HG03196 (cell line): ENCODE measurements around the gene LIX1L.
A peak's percentile ranks its signal among the peaks of the same experiment; 100 is the strongest.

Experiments used
- ATAC-seq: cut with Tn5 transposase; IDR thresholded peaks from one replicate; pipeline ENCODE4 v1.9.1; 2021; ENCODE audit not compliant: unreplicated experiment

LIX1L gene

DNA sequence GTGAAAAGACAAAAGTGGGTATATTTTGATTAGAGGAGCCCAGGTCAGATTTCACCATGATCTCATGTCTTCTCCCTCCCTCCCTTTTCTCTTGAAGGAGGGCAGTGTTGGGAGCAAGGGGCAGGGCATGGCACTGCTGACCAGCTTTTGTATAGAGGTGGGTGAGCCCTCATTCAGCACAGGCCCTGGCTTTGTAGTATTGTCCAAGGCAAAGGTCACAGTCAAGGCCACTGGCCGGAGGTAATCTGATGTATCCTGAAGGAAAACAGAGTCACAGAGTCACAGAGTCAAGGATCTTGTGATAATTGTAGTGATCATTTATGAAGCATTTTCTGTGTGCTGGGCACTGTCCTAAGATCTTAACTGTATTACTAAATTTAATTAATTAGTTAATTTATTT is 59.8 kb downstream of the LIX1L start:
- ATAC-seq, result no peak

DNA sequence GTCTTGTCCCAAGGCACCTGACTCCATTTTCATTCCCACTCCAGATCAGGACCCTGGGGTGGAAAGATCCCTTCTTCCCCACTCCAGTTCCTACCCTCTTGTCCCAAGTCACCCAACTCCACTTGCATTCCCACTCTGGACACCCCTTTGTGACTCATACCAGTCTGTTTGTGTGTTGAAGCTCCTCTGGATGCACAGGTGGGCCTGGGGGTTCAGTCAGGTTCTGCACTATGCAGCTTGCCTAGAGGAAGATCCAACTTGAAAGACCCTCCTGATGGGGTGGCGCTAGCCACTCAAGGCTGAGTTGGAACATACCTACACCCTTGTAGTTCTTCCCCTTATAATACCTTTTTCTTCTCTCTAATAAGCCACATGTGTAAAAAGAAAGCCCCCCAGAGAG is 62.3 kb downstream of the LIX1L start:
- no peak for ATAC-seq

DNA sequence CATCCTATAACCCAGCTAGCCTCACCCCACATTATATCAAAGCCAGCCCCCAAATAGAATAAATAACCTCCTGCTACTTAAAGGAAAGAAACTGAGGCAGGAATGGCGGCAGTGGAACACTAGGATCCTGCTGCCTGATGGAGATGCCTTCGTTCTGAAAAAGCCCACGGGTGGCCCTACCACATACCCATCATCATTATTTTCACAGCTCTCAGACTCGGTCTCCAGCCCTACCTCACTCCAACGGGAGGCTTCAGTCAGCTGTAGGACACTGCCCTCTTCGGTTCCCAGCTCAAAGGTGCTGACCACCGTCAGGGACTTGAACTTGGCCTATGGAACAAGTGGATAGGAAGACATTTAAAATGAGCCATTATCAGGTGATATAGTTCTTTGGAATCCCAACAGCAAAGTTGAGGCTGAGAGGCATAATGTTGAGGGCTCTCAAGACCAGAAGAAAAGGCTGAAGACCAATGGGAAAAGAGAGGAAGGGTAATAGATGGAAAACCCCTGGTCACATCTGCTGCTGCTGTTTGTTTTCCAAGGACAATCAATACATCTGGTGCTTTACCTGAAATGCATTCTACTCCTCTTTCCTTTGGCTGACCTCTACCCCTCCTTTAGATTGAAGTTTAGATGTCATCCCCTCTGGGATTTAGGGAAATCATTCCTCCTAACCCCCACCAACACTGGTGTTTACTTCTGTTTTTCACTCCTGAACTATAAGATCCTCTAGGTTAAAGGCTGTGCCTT is 64.3 kb downstream of the LIX1L start:
- ATAC-seq, result no peak

DNA sequence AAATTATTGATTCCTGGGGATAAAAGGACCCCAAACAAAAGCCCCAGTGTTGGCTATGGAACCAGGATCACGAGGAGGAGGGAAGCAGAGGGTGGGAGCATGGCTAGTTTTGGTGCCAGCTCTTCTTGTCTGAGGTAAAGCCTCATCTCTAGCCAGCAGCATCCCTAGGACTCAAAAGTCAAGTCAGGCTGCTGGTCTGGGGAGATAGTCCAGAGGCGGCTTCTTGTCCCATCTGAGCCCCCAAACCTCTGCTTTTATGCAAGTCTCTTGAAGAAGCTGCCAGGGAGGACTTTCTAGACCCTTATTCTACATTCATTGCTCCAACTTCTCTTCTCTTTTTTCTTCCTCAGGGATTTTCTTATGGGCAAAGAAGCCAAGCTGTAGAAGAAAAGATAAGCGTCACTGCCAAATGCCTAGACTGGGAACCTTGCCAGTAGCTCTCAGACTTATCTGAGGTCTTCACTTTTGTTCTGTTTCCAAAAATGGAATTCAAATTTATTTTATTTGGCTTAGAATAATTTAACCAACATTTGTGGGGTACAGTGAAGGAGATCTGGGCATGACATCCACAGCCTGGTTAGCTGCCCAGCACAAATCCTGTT is 65.2 kb downstream of the LIX1L start:
- no peak for ATAC-seq

DNA sequence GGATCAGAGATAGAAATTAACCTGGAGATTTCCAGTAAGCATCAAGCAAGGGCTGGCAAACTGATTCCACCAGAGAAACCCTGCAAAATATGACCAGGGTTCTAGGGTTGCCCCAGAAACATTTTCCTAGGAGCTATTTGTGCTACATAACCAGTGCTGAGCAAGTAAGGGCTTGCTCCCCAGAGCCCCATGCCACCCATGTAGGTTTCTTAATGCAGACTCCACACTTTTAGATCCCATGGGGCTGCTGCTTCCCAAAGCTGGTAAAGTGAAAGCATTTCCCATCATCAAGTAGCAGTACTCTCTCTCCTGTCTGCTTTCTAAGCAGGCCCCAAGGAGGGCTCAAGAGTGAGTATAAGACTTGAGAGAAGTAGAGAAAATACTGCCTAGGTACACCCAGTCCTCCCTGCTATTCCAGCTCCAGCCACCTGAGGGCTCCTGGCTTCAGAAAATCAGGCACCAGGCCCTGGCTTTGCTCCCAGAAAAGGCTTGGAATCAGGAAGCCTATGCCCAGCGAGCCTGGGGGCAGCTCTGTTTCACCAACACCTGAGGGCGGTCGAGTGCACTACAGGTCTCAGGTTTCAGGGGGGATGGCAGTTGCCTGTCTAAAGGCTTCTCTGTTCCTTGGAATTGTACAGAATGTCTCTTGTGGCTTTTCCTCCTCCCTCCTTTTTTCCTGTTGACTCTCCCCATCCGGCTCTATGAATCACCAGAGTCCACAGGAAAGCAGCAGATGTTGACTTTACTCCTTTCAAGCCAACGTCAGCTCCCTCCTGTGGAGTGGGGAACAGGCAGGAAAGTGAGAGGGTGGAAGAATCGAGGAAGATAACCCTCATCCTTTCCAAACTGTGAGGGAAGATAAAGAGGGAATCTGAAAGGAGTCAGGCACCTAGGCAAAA is 66.0 kb downstream of the LIX1L start:
- no peak for ATAC-seq

DNA sequence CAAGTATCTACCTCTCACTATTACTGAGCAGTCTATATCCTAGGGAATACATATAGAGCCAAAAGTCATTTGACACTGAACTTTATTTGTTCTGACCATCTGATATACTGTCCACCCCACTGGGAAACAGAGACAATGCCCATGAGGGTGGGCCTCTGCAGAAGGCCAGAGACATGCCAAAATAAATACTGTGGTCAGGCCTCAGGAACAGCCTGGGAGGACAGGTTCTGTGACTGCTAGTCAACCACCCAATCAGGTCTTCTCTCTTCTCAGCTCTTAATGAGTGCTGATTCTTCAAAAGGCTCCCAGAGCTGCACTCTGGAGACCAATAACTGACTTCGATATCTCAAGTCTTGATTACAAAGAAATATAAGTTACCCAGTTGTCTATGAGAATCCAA is 66.7 kb downstream of the LIX1L start:
- no peak for ATAC-seq

DNA sequence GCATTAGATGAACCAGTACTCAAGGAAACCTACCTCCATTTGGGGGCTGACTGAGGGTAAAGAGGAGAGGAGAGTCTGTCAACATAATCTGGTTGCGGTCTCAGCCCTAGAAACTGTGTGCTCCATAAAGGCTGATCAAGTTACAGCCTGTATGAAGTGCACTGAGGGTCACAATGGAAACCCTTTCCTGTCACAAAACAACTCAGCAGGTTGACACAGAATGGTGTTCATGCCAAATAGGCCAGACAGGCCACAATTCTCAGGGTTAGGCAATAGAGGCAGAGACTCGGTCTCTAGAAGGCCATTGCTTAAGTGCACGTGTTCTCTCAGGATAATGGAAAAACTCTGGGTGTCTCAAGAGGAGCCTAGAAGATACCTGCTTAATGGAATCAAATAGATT is 68.1 kb downstream of the LIX1L start:
- ATAC-seq, result no peak

DNA sequence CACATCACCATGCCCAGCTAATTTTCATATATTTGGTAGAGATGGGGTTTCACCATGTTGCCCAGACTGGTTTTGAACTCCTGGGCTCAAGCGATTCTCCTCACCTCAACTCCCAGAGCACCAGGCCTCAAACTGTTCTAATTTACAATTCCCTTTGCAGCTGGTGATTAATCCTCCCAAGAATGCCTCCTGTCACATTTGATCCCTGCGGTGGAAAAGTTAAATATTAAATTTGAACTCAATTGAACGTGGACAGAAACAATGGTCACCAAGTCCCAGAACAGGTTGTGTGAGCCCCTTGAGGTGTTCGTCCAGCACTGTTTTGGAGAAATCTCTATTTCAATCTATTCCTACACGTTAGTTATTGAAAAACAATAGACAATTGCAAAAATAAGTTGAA is 70.2 kb downstream of the LIX1L start:
- no peak for ATAC-seq

DNA sequence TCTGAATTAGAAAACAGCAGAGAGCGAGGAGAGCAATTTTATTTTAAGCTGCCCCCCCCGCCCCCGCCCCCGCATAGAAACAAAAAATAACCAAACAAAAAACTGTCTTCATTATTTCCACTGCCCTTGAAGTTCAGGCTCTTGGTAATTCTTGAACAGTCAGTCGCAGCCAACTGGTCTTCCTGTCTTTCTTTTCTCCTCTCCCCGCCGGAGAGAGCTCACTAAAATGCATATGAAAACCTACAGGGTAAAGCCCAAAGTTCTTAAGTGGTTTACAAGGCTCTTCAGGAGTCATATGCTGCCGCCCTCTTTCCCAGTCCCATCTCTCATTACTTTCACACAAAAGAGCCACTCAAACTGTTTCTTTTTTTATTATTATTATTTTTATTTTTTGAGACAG is 71.0 kb downstream of the LIX1L start:
- ATAC-seq, result no peak

DNA sequence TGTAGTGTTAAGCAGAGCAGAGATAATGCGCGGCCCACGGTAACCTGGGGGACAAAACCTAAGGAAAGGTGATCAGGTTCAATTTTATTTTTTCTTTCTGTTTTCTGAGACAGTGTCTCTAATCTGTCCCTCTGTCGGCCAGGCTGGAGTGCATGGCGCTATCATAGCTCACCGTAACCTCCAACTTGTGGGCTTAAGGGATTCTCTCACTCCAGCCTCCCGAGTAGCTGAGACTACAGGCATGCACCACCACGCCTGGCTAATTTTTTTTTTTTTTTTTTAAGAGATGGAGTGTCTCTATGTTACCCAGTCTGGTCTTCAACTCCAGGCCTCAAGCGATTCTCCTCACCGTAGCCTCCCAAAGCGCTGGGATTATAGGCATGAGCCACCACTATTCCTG is 71.4 kb downstream of the LIX1L start:
- ATAC-seq, result no peak

DNA sequence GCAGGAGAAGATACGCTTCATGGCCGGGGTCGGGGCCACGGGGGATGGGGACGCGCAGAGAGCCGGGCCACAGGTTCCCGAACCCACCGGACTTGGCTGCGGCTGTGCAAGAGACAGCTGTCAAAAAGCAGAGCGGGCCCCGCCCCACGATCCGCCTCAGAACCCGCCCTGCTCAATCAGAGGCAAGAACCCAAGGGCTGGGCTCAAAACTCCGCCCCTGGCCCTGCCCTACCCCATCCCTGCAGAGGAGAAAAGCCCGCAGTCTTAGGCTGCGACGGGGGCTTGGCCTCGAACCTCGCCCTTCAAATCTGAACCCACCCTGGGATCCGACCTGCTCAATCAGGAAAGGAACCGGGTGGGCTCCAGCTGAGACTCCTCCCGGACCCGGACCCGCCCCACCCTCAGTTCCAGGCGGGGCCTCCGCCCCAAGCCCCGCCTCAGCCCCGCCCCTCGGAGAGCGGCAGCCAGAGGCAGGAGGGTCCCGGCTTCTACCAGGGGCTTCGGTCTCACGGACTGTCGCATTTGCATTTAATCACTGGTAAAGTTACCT is 72.0 kb downstream of the LIX1L start, which contains the start of gene ANKRD35:
ANKRD35 (minus strand) TSS at position 129 of the 550 bp plus-strand sequence; CDS start at position 21, 108 bp downstream.
- ATAC-seq, result peak; percentile 96

DNA sequence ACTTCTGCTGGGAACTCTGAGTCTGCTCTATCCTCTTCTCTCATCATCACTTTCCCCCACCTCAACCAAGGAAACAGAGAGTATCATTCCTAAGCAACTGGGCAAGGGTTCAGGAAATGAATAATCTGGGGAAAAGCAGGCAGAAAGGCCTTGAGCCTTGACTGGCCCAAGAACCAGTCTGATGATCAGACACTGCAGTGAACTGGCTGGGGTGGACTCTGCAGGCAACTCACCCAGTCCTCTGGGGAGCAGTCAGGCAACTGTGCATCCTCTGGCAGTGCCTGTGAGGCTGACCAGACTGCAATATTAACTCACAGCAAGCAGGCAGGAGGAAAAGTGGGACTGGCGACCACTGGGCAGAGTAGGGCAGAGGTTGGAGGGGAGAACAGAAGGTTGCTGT is 73.1 kb downstream of the LIX1L start:
- no peak for ATAC-seq
